CD4-positive, alpha-beta T cell (primary cell): Measurements from ENCODE around the gene ARL6IP1. TPM values are rescaled to one million over a fixed set of nuclear protein-coding genes. Genes with fewer than 3 reads are reported as not detected.

ENCODE experiments used
- ATAC-seq: fragments of 200-7000 bp; cut with Tn5 transposase; one replicate; pipeline ENCODE4 v1.10.0; 2022; ENCODE audit warnings: mild to moderate bottlenecking; ENCODE audit not compliant: poor library complexity
- CTCF ChIA-PET: fragments of 350-600 bp; sonication (Branson Sonifier 250); formaldehyde crosslinking; loops from one replicate; lab custom pipeline; 2021; ENCODE audit warnings: antibody characterized with exemption, inconsistent platforms; lab: Charles Lee
- POLR2A ChIA-PET: fragments of 350-600 bp; sonication (Branson Sonifier 250); formaldehyde crosslinking; loops from one replicate; lab custom pipeline; 2021; ENCODE audit warnings: antibody characterized with exemption, inconsistent platforms; lab: Charles Lee
- DNase-seq, 14 experiments: peaks; one replicate each; pipeline ENCODE4 v3.0.0-alpha.2; 2013 to 2020; ENCODE audit warnings: mixed read lengths in 2 of 14
- H3K27ac ChIP-seq, 2 donors: one replicate each; pipeline versions ENCODE4 v1.5.1 to v1.7.0; 2013; ENCODE audit warnings: low read length in 2 of 2, low read depth in 1 of 2, mild to moderate bottlenecking in 1 of 2
- H3K27me3 ChIP-seq, 2 experiments: 1 replicate in 1 of 2; 2 replicates in 1 of 2; pipeline versions ENCODE4 v1.6.1 to v1.7.0; 2013; ENCODE audit warnings: low read length in 2 of 2, control low read depth in 1 of 2, mild to moderate bottlenecking in 1 of 2, moderate library complexity in 1 of 2; ENCODE audit not compliant: insufficient read depth in 2 of 2, control insufficient read depth in 1 of 2
- H3K36me3 ChIP-seq: one replicate; pipeline ENCODE4 v1.6.1; 2013; ENCODE audit warnings: low read length, control low read depth; ENCODE audit not compliant: insufficient read depth
- H3K4me1 ChIP-seq: one replicate; pipeline ENCODE4 v1.6.1; 2013; ENCODE audit warnings: low read length, control low read depth; ENCODE audit not compliant: insufficient read depth
- H3K4me3 ChIP-seq: one replicate; pipeline ENCODE4 v1.5.1; 2013; ENCODE audit warnings: mild to moderate bottlenecking, low read length, moderate library complexity
- H3K9me3 ChIP-seq, 2 experiments: 1 replicate in 1 of 2; 2 replicates in 1 of 2; pipeline versions ENCODE4 v1.6.1 to v1.7.0; 2013; ENCODE audit warnings: low read length in 2 of 2, mild to moderate bottlenecking in 2 of 2, control low read depth in 1 of 2, moderate library complexity in 1 of 2; ENCODE audit not compliant: control insufficient read depth in 1 of 2, insufficient read depth in 1 of 2
- H3K27ac Mint-ChIP-seq: one replicate; pipeline ENCODE4 v1.8.0; 2020; ENCODE audit warnings: mixed read lengths
- H3K27me3 Mint-ChIP-seq: one replicate; pipeline ENCODE4 v1.8.0; 2021; ENCODE audit warnings: mixed read lengths
- H3K36me3 Mint-ChIP-seq: one replicate; pipeline ENCODE4 v1.8.0; 2021; ENCODE audit warnings: low read depth, mixed read lengths
- H3K4me1 Mint-ChIP-seq: one replicate; pipeline ENCODE4 v1.8.0; 2021; ENCODE audit warnings: low read depth, mixed read lengths
- H3K4me3 Mint-ChIP-seq: one replicate; pipeline ENCODE4 v1.8.0; 2020; ENCODE audit warnings: mild to moderate bottlenecking, mixed read lengths
- H3K9me3 Mint-ChIP-seq: one replicate; pipeline ENCODE4 v1.8.0; 2020; ENCODE audit warnings: mixed read lengths
- CTCF ChIP-seq: fragments of 200-600 bp; IDR thresholded peaks from one replicate; pipeline ENCODE4 v1.8.0; 2022; ENCODE audit warnings: antibody characterized with exemption, mild to moderate bottlenecking
- intact Hi-C, 2 experiments: fragments of 100-400 bp; cut with DNase I in 1 of 2; cut with micrococcal nuclease in 1 of 2; formaldehyde crosslinking; loops; one replicate each; pipeline versions ENCODE4 v1.15.1 to v1.9.0; 2023 to 2025; cut with DNase I, micrococcal nuclease
- polyA plus RNA-seq, 2 donors: library from polyadenylated mRNA; unstranded; fragments of 120-200 nt; gene quantifications; one replicate each; pipeline ENCODE4 v1.2.1, GENCODE V29; 2013
- total RNA-seq, 174 experiments: library from RNA in 2 of 174; stranded (reverse) in 2 of 174; gene quantifications; one replicate each; pipeline ENCODE4 v1.2.3 and lab custom pipeline; 2021 to 2026

Gene ARL6IP1
- total RNA-seq (100 to 1,000 TPM; 109 to 111 TPM), total RNA-seq (lab: John Stamatoyannopoulos, UW) (70.2 to 196 (median 119) reads per million in 172 experiments)
- 95.0 TPM for polyA plus RNA-seq (2013, experiment 1 of 2)
- 102 TPM for polyA plus RNA-seq (2013, experiment 2 of 2)

- peaks cover 44% of the 10 kb centered on the region for H3K36me3 Mint-ChIP-seq
- H3K27me3 Mint-ChIP-seq: no peaks in the 10 kb centered on the region
- ChIA-PET POLR2A (interaction anchor here (0.7 to 10.2 kb wide), 17 partner anchors 12 to 1442 kb away, joined by 3 to 232 read pairs (median 4); partner anchors contain the start of genes COQ7, RPS15A, SMG1 and VPS35L), CTCF (interaction anchor here (0.6 to 5.3 kb wide), 22 partner anchors 13 to 1436 kb away, joined by 3 to 95 read pairs (median 3); partner anchors contain the start of genes RPS15A and VPS35L)
- Histone ChIP-seq H3K4me1 (peaks cover 44% of the 10 kb centered on the region), H3K4me3 (peak within 1 kb of the TSS; percentile 98), H3K9me3 (no peaks in the 10 kb centered on the region), H3K27ac (peak within 1 kb of the TSS; percentile 91), H3K36me3 (peaks cover 20% of the 10 kb centered on the region), H3K27me3 (no peaks in the 10 kb centered on the region)
- peak within 1 kb of the TSS; percentile 96 for H3K4me3 Mint-ChIP-seq
- DNase-seq (peak; percentile 98 to 100 (median 99)), ATAC-seq (peak; percentile 93)
- peak within 1 kb of the TSS; percentile 88 for H3K27ac Mint-ChIP-seq
- no peaks in the 10 kb centered on the region for H3K9me3 Mint-ChIP-seq
- H3K4me1 Mint-ChIP-seq: peaks cover 49% of the 10 kb centered on the region
- intact Hi-C loops: loop anchor here (1.0 to 5.0 kb wide), 7 partner anchors 11 to 916 kb away; partner anchors contain the start of genes RPS15A (in 2 of the 2), SMG1 (in 2 of the 2), CCP110 (in 1 of the 2) and COQ7 (in 1 of the 2)
- TF ChIP-seq CTCF: peak; percentile 84
Observed at GRCh38 chr16:18801145-18801972, at the start of gene ARL6IP1. ARL6IP1 (minus strand) TSS chr16:18801549; CDS start chr16:18801466, 83 bp downstream.

- intact Hi-C loops: loop anchor here in 1 of 2 experiments (5.0 kb wide), 1 partner anchor 39 kb away; no protein-coding TSS in a partner anchor
- Histone ChIP-seq H3K27ac (no peak overlapping the region), H3K4me1 (no peaks in the 10 kb centered on the region), H3K4me3 (no peak overlapping the region), H3K27me3 (no peaks in the 10 kb centered on the region), H3K9me3 (no peaks in the 10 kb centered on the region), H3K36me3 (peaks cover 88% of the 10 kb centered on the region)
- DNase-seq (no peak), ATAC-seq (no peak)
- TF ChIP-seq CTCF: no peak
- ChIA-PET POLR2A (no interaction called here), CTCF (interaction anchor here (1.4 to 2.7 kb wide), 2 partner anchors 14 to 45 kb away, joined by 3 to 10 read pairs; partner anchors contain the start of gene ARL6IP1)
- Mint-ChIP-seq H3K27me3 (no peaks in the 10 kb centered on the region), H3K4me3 (no peak overlapping the region), H3K4me1 (no peaks in the 10 kb centered on the region), H3K9me3 (no peaks in the 10 kb centered on the region), H3K36me3 (peaks cover 91% of the 10 kb centered on the region), H3K27ac (no peak overlapping the region)
Observed at GRCh38 chr16:18846416-18846815, 45.1 kb upstream of the ARL6IP1 start.

- intact Hi-C loops: no loop called here
Observed at GRCh38 chr16:18842565-18842964, 41.2 kb upstream of the ARL6IP1 start.

More at GRCh38 chr16:18842565-18842964, 41.2 kb upstream of the ARL6IP1 start:
- no peaks in the 10 kb centered on the region for H3K9me3 ChIP-seq
- Mint-ChIP-seq H3K4me1 (no peaks in the 10 kb centered on the region), H3K4me3 (no peak overlapping the region), H3K36me3 (peaks cover 93% of the 10 kb centered on the region), H3K27ac (peak overlapping the region; percentile 1), H3K9me3 (no peaks in the 10 kb centered on the region), H3K27me3 (no peaks in the 10 kb centered on the region)
- DNase-seq (no peak), ATAC-seq (no peak)
- no peak overlapping the region for H3K27ac ChIP-seq
- ChIA-PET POLR2A (no interaction called here), CTCF (interaction anchor here (1.0 kb wide), 1 partner anchor 41 kb away, joined by 4 read pairs; the partner anchor contains the start of gene ARL6IP1)
- no peaks in the 10 kb centered on the region for H3K4me1 ChIP-seq
- peaks cover 87% of the 10 kb centered on the region for H3K36me3 ChIP-seq
- no peaks in the 10 kb centered on the region for H3K27me3 ChIP-seq
- TF ChIP-seq CTCF: no peak
- no peak overlapping the region for H3K4me3 ChIP-seq
